GM15510 (cell line): ENCODE measurements around the gene RTTN.

ENCODE experiments used
- POLR2A ChIP-seq: IDR thresholded peaks from 3 replicates; pipeline ENCODE4 v1.6.1; 2011; ENCODE audit warnings: borderline replicate concordance; ENCODE audit not compliant: insufficient read length; ENCODE audit errors: extremely low read depth

RTTN gene

GRCh38 chr18:70082430-70082829 lies 123.1 kb downstream of the RTTN start:
- TF ChIP-seq POLR2A, result no peak

- TF ChIP-seq POLR2A, result no peak
Observed at GRCh38 chr18:70078106-70078505, 127.4 kb downstream of the RTTN start.

GRCh38 chr18:70075906-70076305 lies 129.6 kb downstream of the RTTN start:
- TF ChIP-seq POLR2A, result no peak

GRCh38 chr18:70074116-70074515 lies 131.4 kb downstream of the RTTN start:
- TF ChIP-seq POLR2A, result no peak

GRCh38 chr18:70073432-70073831 lies 132.1 kb downstream of the RTTN start:
- no peak for TF ChIP-seq POLR2A

- no peak for TF ChIP-seq POLR2A
Observed at GRCh38 chr18:70072678-70073077, 132.8 kb downstream of the RTTN start.

- TF ChIP-seq POLR2A, result no peak
Observed at GRCh38 chr18:70069965-70070364, 135.5 kb downstream of the RTTN start.

- TF ChIP-seq POLR2A, result no peak
Observed at GRCh38 chr18:70069382-70069781, 136.1 kb downstream of the RTTN start.

GRCh38 chr18:70068981-70069380 lies 136.5 kb downstream of the RTTN start:
- no peak for TF ChIP-seq POLR2A

- no peak for TF ChIP-seq POLR2A
Observed at GRCh38 chr18:70059684-70060083, 145.8 kb downstream of the RTTN start.

- no peak for TF ChIP-seq POLR2A
Observed at GRCh38 chr18:70058916-70059315, 146.6 kb downstream of the RTTN start.

- TF ChIP-seq POLR2A, result no peak
Observed at GRCh38 chr18:70047931-70048603, 157.4 kb downstream of the RTTN start.

GRCh38 chr18:70046796-70047195 lies 158.7 kb downstream of the RTTN start:
- no peak for TF ChIP-seq POLR2A

GRCh38 chr18:70046207-70046606 lies 159.3 kb downstream of the RTTN start:
- no peak for TF ChIP-seq POLR2A

GRCh38 chr18:70044632-70045031 lies 160.9 kb downstream of the RTTN start:
- TF ChIP-seq POLR2A, result no peak

- no peak for TF ChIP-seq POLR2A
Observed at GRCh38 chr18:70041459-70042050, 163.9 kb downstream of the RTTN start.
